Skeletal muscle satellite cell (primary cell): ENCODE results near the gene RACK1.

Experiments
- H3K27me3 ChIP-seq: 2 replicates; pipeline ENCODE4 v1.7.0; 2013; ENCODE audit warnings: low read length; ENCODE audit not compliant: control insufficient read depth, insufficient read depth
- H3K36me3 ChIP-seq: 2 replicates; pipeline ENCODE4 v1.7.0; 2013; ENCODE audit warnings: mild to moderate bottlenecking, control low read depth, low read length; ENCODE audit not compliant: insufficient read depth
- H3K4me1 ChIP-seq: 2 replicates; pipeline ENCODE4 v1.7.0; 2013; ENCODE audit warnings: low read length; ENCODE audit not compliant: control insufficient read depth, insufficient read depth
- H3K4me2 ChIP-seq: 2 replicates; pipeline ENCODE4 v1.7.0; 2013; ENCODE audit warnings: mild to moderate bottlenecking, low read length
- H3K4me3 ChIP-seq: 2 replicates; pipeline ENCODE4 v1.7.0; 2013; ENCODE audit warnings: low read length
- H3K9ac ChIP-seq: 2 replicates; pipeline ENCODE4 v1.7.0; 2013; ENCODE audit warnings: mild to moderate bottlenecking, low read depth, low read length, moderate library complexity
- H3K9me3 ChIP-seq: replicated peaks from 2 replicates; pipeline ENCODE4 v1.7.0; 2013; ENCODE audit warnings: mild to moderate bottlenecking, control low read depth, low read length

The RACK1 gene

GRCh38 chr5:181236954-181237641, 6.6 kb downstream of the RACK1 start:
- H3K9ac ChIP-seq: no peak overlapping the region
- no peak overlapping the region for H3K4me2 ChIP-seq
- no peaks in the 10 kb centered on the region for H3K27me3 ChIP-seq
- peaks cover 15% of the 10 kb centered on the region for H3K4me1 ChIP-seq
- H3K4me3 ChIP-seq: no peak overlapping the region
- H3K36me3 ChIP-seq: peaks cover 84% of the 10 kb centered on the region
- H3K9me3 ChIP-seq: no peaks in the 10 kb centered on the region

- Histone ChIP-seq H3K4me2 (no peak overlapping the region), H3K27me3 (no peaks in the 10 kb centered on the region), H3K36me3 (peaks cover 81% of the 10 kb centered on the region), H3K4me1 (peaks cover 9% of the 10 kb centered on the region), H3K9me3 (no peaks in the 10 kb centered on the region), H3K4me3 (no peak overlapping the region), H3K9ac (no peak overlapping the region)
Observed at GRCh38 chr5:181236471-181236870, 7.2 kb downstream of the RACK1 start.

GRCh38 chr5:181235689-181236366, 7.9 kb downstream of the RACK1 start:
- H3K9ac ChIP-seq: no peak overlapping the region
- no peaks in the 10 kb centered on the region for H3K9me3 ChIP-seq
- no peak overlapping the region for H3K4me3 ChIP-seq
- no peak overlapping the region for H3K4me2 ChIP-seq
- H3K36me3 ChIP-seq: peaks cover 80% of the 10 kb centered on the region
- H3K4me1 ChIP-seq: peaks cover 3% of the 10 kb centered on the region
- no peaks in the 10 kb centered on the region for H3K27me3 ChIP-seq

- Histone ChIP-seq H3K9ac (no peak overlapping the region), H3K4me2 (no peak overlapping the region), H3K27me3 (no peaks in the 10 kb centered on the region), H3K9me3 (no peaks in the 10 kb centered on the region), H3K4me3 (no peak overlapping the region), H3K4me1 (no peaks in the 10 kb centered on the region), H3K36me3 (peaks cover 79% of the 10 kb centered on the region)
Observed at GRCh38 chr5:181235323-181235688, 8.4 kb downstream of the RACK1 start.

- no peaks in the 10 kb centered on the region for H3K4me1 ChIP-seq
- H3K9me3 ChIP-seq: no peaks in the 10 kb centered on the region
- no peak overlapping the region for H3K9ac ChIP-seq
- H3K27me3 ChIP-seq: no peaks in the 10 kb centered on the region
- no peak overlapping the region for H3K4me2 ChIP-seq
- H3K4me3 ChIP-seq: no peak overlapping the region
- peaks cover 79% of the 10 kb centered on the region for H3K36me3 ChIP-seq
Observed at GRCh38 chr5:181234455-181235306, 9.0 kb downstream of the RACK1 start.

GRCh38 chr5:181233801-181234454, 9.8 kb downstream of the RACK1 start:
- no peak overlapping the region for H3K4me3 ChIP-seq
- no peaks in the 10 kb centered on the region for H3K9me3 ChIP-seq
- no peak overlapping the region for H3K4me2 ChIP-seq
- H3K4me1 ChIP-seq: no peaks in the 10 kb centered on the region
- no peak overlapping the region for H3K9ac ChIP-seq
- H3K27me3 ChIP-seq: no peaks in the 10 kb centered on the region
- H3K36me3 ChIP-seq: peaks cover 73% of the 10 kb centered on the region

- H3K4me1 ChIP-seq: no peaks in the 10 kb centered on the region
- H3K9me3 ChIP-seq: no peaks in the 10 kb centered on the region
- H3K27me3 ChIP-seq: no peaks in the 10 kb centered on the region
- no peak overlapping the region for H3K9ac ChIP-seq
- H3K36me3 ChIP-seq: peaks cover 66% of the 10 kb centered on the region
- H3K4me2 ChIP-seq: no peak overlapping the region
- H3K4me3 ChIP-seq: no peak overlapping the region
Observed at GRCh38 chr5:181233088-181233800, 10.5 kb downstream of the RACK1 start.

GRCh38 chr5:181232593-181232992, 11.1 kb downstream of the RACK1 start:
- H3K27me3 ChIP-seq: no peaks in the 10 kb centered on the region
- H3K9me3 ChIP-seq: no peaks in the 10 kb centered on the region
- peaks cover 59% of the 10 kb centered on the region for H3K36me3 ChIP-seq
- no peak overlapping the region for H3K4me2 ChIP-seq
- H3K9ac ChIP-seq: no peak overlapping the region
- H3K4me3 ChIP-seq: no peak overlapping the region
- no peaks in the 10 kb centered on the region for H3K4me1 ChIP-seq

GRCh38 chr5:181231432-181231831, 12.3 kb downstream of the RACK1 start:
- Histone ChIP-seq H3K9me3 (no peaks in the 10 kb centered on the region), H3K4me1 (no peaks in the 10 kb centered on the region), H3K27me3 (no peaks in the 10 kb centered on the region), H3K4me2 (no peak overlapping the region), H3K36me3 (peaks cover 51% of the 10 kb centered on the region), H3K9ac (no peak overlapping the region), H3K4me3 (no peak overlapping the region)

- Histone ChIP-seq H3K4me3 (no peak overlapping the region), H3K9me3 (no peaks in the 10 kb centered on the region), H3K4me2 (no peak overlapping the region), H3K36me3 (peaks cover 42% of the 10 kb centered on the region), H3K9ac (no peak overlapping the region), H3K4me1 (no peaks in the 10 kb centered on the region), H3K27me3 (no peaks in the 10 kb centered on the region)
Observed at GRCh38 chr5:181230551-181230950, 13.2 kb downstream of the RACK1 start.

GRCh38 chr5:181229996-181230395, 13.7 kb downstream of the RACK1 start:
- Histone ChIP-seq H3K9me3 (no peaks in the 10 kb centered on the region), H3K27me3 (no peaks in the 10 kb centered on the region), H3K4me1 (no peaks in the 10 kb centered on the region), H3K4me3 (no peak overlapping the region), H3K9ac (no peak overlapping the region), H3K36me3 (peaks cover 36% of the 10 kb centered on the region), H3K4me2 (no peak overlapping the region)
